Lung microvascular endothelial cell (primary cell): ENCODE data around the gene SUN1. TPM values are rescaled to one million over a fixed set of nuclear protein-coding genes. Genes with fewer than 3 reads are reported as not detected.
"Not testable (repeated sequence)": the region's sequence is repeated elsewhere in the genome, so short reads cannot be mapped to it uniquely, and the experiment has no call there.

Experiments used
- DNase-seq, 2 donors: peaks; one replicate each; pipeline versions ENCODE4 v3.0.0 to v3.0.0-alpha.2; 2010; ENCODE audit warnings: low read depth in 2 of 2
- total RNA-seq: library from RNA; depleted of rRNA; stranded (reverse); fragments of >200 nt; gene quantifications from 2 replicates; pipeline ENCODE4 v1.2.1, GENCODE V29; 2014

SUN1 gene
- total RNA-seq, 1 donor from 2014 or later = 94.8 TPM

DNA sequence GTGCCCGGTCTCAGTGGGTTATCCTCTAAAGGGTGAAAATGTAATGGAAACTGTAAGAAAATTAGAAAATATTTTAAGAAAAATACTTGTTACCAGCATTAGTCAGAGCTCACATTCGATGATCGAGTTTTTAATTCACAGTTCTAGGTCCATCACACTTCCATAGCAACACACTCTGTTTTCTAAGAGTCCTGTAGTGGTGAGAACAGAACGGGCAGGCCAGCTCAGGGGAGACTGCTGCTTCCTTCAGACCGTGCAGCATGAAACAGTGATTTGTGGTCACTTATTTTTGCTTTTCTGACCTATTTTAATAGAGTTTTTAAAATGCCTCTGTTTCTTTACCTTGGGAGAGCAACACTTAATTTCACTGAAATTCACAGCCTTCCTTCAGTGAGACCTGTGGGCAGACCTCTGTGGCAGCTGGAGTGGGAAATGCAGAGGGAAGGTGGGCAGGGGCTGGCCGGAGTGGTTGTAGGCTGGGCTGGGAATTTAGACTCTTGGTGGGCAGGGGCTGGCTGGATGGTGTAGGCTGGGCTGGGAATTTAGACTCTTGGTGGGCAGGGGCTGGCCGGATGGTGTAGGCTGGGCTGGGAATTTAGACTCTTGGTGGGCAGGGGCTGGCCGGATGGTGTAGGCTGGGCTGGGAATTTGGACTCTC lies 1.5 kb downstream of the SUN1 start:
- DNase-seq = peak in 1 of 2 donors; percentile 28

DNA sequence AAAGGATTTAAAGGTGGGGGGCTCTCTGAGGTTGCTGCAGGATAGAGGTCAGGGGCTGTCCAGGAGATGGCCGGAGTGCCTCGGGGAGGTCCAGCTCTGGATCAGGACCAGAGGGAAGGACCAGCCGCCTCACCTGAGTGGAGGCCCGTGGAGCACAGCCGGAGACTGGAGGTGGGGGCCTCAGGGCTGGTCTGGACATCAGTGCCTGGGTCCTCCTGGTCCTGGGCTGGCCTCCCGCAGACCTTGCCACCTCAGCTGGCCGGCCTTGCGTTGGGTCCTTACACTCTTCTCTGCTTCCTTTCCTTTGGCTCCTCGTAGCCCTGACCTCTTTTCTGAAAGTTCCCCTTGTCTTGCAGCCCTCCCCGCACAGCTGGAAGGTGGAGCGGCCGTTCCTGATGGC lies 2.0 kb downstream of the SUN1 start:
- DNase-seq = no peak

DNA sequence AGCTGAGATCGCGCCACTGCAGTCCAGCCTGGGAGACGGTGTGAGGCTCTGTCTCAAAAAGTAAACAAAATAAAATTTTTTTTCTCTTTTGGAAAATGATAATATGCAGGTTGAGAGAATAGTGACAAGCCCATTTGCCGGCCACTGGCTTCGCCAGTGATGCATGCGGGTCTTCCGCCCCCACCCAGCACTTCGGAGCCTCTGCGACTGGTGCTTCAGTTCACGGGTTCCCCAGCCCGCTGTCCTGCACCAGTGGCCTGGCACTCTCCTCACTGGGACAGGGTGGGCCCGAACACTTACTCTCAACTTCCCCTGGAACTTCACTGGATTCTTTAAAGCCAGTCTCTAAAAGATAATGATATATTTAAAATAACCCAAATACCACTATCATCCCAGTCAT lies 2.7 kb downstream of the SUN1 start:
- DNase-seq = no peak

DNA sequence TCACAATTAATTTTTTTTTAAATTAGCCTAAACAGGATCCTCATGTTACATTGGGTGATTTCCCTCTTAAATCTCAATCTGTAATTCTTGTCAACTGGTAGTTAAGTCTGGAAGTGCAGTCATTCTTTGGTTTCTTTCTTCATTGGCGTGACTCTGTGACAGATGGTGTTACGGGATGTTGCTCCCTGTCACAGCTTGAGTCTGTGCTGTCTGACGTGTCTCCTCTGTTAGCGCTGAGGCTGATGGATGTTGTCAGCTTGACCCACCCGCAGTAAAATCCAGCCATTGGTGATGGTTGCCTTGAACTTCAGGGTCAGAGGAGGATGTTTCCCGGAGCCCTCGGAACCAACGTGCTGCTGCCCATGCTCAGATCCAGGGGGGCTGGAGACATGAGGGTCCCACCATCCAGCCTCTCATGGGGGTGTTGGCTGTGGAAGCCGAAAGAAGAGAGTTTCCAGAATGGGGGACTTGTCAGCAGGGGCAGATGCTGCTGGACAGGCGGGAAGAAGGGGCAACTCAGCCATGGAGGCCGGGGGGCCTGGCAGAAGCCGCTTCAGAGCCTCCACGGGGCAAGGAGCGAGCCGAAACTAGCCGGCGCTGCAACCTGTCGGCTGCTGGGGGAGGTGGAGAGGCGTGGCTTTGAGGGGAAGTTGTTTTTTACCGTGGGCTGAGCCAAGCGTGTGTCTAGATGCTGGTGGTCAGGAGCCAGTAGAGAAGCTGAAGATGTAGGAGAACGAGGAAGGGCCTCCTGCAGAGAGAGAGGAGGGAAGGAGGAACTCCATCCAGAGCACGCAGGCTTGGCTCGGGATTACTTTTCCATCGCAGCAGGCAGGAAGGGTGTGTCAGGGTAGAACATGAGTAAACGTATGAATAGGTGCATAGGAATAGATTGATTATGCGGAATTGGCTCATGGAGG lies 3.5 kb downstream of the SUN1 start:
- peak in 1 of 2 donors; percentile 30 for DNase-seq

DNA sequence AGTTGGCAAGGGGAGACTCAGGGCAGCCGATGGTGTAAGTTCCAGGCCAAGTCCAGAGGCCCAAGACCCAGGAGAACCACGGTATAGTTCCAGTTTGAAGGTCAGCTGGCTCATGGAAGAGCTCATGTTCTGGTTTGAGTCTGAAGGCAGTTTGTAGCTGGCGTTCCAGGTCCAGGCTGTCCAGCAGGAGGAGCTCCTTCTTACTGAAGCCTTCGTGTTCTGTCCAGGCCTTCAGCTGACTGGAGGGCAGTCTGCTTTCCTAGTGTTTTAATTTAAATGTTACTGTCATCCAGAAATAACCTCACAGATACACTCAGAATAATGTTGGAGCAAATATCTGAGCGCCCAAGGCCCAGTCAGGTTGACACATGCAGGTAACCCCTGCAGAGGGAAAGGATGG lies 4.2 kb downstream of the SUN1 start:
- DNase-seq = peak; percentile 81

DNA sequence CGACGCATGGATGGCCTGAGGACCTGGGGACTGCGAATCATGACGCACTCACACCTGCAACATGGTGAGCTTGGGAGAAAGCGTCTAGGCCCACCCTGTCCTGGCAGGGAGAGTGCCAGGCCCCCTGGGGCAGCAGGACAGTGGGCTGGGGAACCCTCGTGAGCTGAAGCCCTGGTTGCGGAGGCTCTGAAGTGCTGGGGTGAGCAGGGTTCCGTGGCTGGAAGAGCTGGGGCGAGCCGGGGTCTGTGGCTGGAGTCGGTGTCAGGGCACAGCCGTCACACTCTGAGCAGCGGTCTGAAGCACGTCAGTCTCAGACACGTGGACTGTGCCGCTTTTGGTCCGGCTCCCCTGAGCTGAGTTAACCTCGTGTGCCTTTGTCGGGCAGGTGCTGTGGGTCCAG lies 4.7 kb downstream of the SUN1 start:
- DNase-seq = no peak

DNA sequence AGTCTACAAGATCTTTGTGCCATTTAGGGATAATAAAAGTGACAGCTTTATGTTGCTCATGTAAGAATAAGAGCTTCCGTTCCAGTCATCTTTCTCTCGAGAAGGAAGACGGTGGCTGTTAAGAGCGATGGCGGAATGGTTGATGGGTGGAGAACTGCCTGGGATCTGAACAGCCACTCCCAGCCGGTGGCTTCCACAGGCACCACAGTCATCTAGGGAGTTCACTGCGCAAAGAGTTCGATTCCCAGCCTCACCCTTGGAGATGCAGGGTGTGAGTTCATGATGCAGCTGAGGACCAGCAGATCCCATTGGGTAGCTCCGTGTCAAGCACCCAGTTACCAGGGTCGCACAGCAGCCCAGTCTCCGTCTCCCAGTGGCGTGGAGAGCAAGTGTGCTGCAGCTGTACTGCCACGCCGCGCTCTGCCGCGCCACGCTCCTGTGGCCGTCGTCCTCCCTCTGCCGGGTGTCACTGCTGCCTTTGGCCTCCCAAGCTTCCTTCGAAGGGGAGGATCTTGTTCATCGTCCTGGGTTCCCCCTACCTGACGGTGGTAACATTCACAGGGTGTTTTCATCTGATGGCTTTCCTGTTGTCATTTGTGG lies 7.8 kb downstream of the SUN1 start:
- DNase-seq = no peak

DNA sequence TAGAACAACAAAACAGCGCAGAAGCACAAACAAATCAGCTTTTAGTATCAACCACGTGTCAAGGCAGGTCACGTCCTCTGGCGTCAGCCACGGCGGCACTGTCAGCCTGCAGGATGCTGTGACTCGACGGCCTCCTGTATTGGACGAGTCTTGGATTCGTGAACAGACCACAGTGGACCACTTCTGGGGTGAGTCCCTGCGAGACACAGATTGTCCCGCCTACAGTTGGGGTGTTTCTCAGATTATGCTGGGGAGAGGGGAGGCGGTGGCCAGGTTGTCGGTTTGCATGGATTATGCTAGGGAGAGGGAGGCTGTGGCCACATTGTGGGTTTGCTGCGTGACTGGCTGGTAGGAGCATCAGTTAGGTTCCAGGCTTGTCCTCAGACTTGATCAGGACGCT lies 9.7 kb downstream of the SUN1 start:
- no peak for DNase-seq

DNA sequence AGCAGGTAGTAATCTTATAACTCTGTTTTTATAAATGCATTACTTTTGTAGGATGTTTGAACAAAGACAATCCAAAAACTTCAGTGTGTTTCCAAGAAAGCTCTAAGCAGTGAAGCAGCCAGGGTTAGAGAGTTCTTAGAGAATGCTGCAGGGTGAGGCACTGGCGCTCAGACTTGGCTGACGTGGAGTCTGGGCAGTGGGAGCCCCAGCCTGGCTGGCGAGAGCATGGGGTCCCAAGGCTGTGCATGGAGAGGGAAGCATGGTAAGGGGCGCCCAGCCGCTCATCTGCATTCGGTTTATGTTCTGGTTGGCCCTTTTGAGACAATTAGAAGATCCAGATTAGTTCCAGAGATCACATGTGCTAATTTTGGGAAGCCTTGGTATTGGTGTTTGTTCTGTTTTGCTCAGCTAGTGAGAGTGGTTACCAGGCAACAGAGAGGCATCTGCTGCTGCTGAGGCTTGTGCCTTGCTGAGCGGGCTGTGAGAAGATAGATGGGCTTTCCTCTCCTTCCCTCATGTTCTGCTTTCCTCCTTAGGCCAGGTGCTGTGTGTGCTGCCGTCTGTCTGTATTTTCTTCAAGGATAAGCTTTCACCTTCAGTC lies 10.3 kb downstream of the SUN1 start:
- DNase-seq = no peak

DNA sequence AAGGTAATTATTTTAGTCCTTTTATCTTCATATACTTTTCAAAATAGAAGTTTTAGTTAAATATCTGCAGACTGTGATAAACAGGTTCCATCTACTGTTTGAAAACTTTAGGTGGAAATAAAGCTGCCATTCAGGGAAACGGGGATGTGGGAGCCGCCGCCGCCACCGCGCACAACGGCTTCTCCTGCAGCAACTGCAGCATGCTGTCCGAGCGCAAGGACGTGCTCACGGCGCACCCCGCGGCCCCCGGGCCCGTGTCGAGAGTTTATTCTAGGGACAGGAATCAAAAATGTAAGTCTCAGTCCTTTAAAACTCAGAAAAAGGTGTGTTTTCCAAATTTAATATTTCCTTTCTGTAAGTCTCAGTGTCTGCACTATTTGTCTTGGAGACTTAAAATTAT lies 11.0 kb downstream of the SUN1 start:
- DNase-seq = no peak

DNA sequence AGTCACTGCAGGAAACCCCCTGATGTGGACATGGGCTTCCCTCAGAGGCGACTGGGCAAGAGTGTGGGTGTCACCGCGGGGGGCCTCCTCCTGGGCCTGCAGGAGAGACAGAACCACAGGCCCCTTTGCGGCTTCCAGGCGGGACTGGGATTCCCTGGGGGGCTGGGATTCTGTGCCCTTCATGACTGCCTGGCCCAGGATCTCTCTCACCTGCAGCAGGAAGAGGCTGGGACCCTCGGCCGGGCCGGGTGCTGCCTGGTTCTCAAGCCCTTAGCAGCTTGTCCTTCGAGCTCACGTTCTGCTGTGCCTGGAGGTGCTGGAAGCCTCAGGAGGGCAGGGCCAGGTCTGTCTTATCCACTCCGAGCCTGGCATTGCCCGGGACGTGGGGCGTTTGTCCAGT lies 11.8 kb downstream of the SUN1 start:
- DNase-seq = no peak

DNA sequence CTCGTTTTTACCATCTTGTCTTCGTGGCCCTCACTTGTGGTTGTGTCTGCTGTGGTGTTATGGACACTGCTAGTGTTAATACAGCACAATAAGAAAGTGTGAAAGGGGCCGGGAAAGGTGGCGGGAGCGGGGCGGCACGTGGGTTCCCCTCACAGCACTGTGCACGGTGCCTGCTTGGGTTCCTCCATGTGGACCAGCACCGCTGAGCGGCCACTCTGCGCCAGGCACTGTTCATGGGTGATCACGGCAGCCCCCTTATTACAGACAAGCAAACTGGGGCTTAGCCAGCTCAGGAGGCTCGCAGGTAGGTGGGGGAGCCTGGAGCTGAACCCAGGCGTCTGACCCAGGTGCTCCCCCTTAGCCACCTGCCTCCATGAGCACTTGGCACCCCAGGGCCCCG lies 12.2 kb downstream of the SUN1 start:
- DNase-seq = no peak

DNA sequence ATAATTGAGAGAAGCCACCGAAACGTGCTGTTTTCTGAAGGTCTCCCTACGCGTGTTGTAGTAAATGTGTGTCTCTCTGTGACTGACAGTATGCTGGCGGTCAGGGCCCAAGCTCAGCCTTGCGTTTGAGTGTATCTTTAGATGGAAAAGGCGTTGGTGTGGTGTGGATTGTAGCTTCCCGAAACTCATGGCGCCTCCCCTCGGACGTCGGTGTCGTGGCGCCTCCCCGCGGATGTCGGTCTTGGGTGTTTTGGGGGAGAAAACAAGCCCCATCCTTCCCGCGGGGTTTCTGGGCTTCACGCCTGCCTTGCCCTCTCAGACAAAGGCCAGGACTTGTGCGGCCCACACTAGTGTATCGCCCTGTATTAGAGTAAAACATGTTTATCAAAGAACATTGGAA lies 12.8 kb downstream of the SUN1 start:
- DNase-seq = no peak

DNA sequence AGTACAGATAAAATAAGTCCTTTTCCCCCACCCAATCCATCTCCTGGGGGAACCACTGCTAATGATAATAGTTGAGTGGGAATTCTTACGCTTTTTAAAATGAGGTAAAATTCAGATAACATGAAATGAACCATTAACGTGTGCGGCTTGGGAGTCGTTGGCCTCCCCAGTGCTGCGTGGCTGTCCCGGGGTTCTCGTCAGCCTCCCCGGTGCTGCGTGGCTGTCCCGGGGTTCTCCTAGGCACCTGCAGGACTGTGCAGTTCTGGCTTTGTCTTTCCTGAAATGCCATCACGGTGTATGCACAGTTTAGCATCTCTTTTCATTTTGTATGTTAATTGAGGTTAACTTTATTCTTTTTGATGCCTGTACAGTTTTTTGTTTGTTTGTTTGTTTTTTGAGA lies 13.5 kb downstream of the SUN1 start:
- DNase-seq = no peak

DNA sequence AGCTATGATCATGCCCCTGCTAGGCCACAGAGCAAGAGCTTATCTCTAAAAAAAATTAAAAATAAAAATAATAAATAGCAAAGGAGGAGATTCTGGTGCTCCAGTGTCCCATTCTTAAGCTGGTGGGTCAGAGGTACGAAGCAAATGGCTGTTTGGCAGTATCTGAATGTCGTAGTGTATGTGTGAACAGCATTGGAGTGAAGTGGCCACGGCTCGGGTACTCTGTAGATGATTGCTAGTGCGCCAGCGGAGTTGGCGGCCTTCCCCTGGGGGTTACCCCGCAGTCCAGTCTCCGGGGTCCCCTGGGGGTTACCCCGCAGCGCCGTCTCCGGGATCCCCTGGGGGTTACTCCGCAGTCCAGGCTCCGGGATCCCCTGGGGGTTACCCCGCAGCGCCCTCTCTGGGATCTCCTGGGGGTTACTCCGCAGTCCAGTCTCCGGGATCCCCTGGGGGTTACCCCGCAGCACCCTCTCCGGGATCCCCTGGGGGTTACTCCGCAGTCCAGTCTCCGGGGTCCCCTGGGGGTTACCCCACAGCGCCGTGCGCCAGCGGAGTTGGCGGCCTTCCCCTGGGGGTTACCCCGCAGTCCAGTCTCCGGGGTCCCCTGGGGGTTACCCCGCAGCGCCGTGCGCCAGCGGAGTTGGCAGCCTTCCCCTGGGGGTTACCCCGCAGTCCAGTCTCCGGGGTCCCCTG lies 14.8 kb downstream of the SUN1 start:
- not testable (repeated sequence) for DNase-seq

DNA sequence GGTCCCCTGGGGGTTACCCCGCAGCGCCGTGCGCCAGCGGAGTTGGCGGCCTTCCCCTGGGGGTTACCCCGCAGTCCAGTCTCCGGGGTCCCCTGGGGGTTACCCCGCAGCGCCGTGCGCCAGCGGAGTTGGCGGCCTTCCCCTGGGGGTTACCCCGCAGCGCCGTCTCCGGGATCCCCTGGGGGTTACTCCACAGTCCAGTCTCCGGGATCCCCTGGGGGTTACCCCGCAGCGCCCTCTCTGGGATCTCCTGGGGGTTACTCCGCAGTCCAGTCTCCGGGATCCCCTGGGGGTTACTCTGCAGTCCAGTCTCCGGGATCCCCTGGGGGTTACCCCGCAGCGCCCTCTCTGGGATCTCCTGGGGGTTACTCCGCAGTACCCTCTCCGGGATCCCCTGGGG lies 15.5 kb downstream of the SUN1 start:
- DNase-seq = not testable (repeated sequence)

DNA sequence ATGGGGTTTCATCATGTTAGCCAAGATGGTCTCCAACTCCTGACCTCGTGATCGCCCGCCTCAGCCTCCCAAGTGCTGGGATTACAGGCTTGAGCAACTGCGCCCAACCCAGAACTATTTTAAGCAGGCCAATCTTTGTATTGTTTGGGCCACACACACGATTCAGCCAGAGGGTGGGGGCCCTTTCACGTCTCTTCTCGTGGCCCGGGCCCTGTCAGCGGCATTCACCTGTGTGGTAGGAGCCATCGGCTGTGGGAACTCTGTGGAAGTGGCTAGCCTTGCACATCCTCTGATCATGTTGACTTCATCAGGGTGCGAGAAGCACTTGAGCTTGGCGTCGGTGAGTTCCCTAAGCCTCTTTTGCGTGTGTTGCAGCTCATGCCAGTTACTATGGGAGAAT lies 16.9 kb downstream of the SUN1 start:
- DNase-seq = no peak

DNA sequence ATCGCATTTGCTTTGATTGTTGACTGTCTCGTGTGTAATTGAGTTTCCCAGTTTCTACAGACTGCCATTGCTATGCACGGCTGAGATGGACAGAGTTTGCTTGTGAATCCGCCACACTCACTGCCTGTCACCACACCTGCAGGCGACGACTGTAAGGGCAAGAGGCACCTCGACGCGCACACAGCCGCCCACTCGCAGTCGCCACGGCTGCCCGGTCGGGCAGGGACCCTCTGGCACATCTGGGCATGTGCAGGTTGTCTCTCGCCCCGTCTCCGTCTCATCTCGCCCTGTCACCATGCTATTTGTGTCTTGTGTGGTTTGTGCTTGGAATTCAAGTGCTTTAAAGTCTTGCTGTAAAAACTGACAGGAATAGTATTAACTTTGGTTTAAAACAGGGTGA lies 17.5 kb downstream of the SUN1 start:
- no peak for DNase-seq

DNA sequence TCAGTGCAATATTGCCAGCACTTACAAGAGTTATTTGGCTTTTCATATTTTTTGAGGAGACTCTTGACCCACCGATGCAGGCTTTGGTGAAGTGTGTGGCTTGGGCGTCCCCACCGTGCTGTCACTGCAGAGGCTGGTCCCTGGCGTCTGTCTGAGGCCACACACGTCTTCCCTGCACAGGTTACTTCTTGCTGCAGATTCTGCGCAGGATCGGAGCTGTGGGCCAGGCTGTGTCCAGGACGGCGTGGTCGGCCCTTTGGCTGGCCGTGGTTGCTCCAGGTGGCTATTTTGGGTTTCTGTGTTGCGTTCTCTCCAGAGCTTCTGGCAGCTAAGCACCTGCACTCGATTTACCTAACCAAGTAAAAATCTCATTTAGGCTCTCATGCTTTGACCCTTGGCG lies 18.9 kb downstream of the SUN1 start:
- DNase-seq = no peak

DNA sequence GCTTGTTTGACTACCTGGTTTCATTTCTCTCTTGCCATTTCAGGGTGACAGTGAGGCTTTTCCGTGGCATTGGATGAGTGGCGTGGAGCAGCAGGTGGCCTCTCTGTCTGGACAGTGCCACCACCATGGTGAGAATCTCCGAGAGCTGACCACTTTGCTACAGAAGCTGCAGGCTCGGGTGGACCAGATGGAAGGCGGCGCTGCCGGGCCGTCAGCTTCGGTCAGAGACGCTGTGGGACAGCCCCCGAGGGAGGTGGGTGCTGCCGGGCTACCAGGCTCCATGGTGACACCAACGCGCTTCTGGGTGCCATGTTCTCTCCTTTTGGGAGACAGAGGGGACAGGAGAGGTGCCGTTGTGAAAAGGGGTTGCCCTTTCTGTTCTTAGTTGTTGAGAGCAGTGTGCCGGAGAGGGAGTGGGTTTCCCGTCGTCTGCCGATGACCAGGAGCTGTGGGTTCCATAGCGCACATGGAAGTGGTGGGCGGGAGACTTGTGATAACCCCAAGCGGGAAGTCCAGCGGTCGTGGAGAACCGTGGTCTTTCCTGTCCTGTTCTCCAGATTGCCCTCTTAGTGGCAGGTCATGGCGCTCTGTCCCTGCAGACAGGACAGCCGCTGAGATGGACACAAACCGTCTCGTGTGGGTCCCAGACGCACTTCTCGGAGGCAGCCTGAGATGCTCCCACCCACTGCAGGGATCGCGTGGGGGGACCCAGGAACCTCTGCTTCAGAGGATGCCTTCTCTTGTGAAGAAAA lies 21.3 kb downstream of the SUN1 start:
- no peak for DNase-seq
